ENCODE results near the gene NHEJ1. TPM values are rescaled to one million over a fixed set of nuclear protein-coding genes. Genes with fewer than 3 reads are reported as not detected.

Gene NHEJ1
- polyA plus RNA-seq, 1 experiment = 24.1 TPM

- POLR2A ChIA-PET = no interaction called here
- Histone ChIP-seq H3K4me3 (ENCODE audit: low read depth, low read length) (no peak overlapping the region), H3K36me3 (ENCODE audit: control insufficient read depth, insufficient read depth, low read length) (peaks cover 37% of the 10 kb centered on the region), H3K27me3 (ENCODE audit: control insufficient read depth, insufficient read depth, low read length) (no peaks in the 10 kb centered on the region)
- CTCF ChIA-PET = interaction anchor here (1.6 to 2.7 kb wide), 3 partner anchors 10 to 35 kb away, joined by 4 to 13 read pairs (median 4); partner anchors contain the start of gene SLC23A3
- no peak for TF ChIP-seq CTCF (IDR thresholded peaks at IDR 0.05; ENCODE audit: insufficient read depth, low read depth, low read length)
- DNase-seq (ENCODE audit: low read depth) = no peak
Measured at GRCh38 chr2:219183151-219183772, 22.6 kb upstream of the NHEJ1 start.

DNA sequence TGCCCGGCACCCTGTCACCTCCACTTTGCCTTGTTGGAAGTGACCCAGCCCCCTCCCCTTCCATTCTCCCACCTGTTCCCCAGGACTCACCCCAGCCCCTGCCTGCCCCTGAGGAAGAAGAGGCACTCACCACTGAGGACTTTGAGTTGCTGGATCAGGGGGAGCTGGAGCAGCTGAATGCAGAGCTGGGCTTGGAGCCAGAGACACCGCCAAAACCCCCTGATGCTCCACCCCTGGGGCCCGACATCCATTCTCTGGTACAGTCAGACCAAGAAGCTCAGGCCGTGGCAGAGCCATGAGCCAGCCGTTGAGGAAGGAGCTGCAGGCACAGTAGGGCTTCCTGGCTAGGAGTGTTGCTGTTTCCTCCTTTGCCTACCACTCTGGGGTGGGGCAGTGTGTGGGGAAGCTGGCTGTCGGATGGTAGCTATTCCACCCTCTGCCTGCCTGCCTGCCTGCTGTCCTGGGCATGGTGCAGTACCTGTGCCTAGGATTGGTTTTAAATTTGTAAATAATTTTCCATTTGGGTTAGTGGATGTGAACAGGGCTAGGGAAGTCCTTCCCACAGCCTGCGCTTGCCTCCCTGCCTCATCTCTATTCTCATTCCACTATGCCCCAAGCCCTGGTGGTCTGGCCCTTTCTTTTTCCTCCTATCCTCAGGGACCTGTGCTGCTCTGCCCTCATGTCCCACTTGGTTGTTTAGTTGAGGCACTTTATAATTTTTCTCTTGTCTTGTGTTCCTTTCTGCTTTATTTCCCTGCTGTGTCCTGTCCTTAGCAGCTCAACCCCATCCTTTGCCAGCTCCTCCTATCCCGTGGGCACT lies 21.9 kb upstream of the NHEJ1 start:
- Histone ChIP-seq H3K27me3 (ENCODE audit: control insufficient read depth, insufficient read depth, low read length) (no peaks in the 10 kb centered on the region), H3K36me3 (ENCODE audit: control insufficient read depth, insufficient read depth, low read length) (peaks cover 37% of the 10 kb centered on the region), H3K4me3 (ENCODE audit: low read depth, low read length) (no peak overlapping the region)
- no peak for DNase-seq (ENCODE audit: low read depth)
- POLR2A ChIA-PET = no interaction called here
- CTCF ChIA-PET = interaction anchor here (1.6 to 2.7 kb wide), 4 partner anchors 10 to 95 kb away, joined by 4 to 13 read pairs (median 6); partner anchors contain the start of gene SLC23A3
- TF ChIP-seq CTCF (IDR thresholded peaks at IDR 0.05; ENCODE audit: insufficient read depth, low read depth, low read length) = no peak

GRCh38 chr2:219181531-219181930 lies 20.9 kb upstream of the NHEJ1 start:
- no peak for DNase-seq (ENCODE audit: low read depth)
- POLR2A ChIA-PET = no interaction called here
- TF ChIP-seq CTCF (IDR thresholded peaks at IDR 0.05; ENCODE audit: insufficient read depth, low read depth, low read length) = no peak
- no peaks in the 10 kb centered on the region for H3K27me3 ChIP-seq (ENCODE audit: control insufficient read depth, insufficient read depth, low read length)
- peaks cover 37% of the 10 kb centered on the region for H3K36me3 ChIP-seq (ENCODE audit: control insufficient read depth, insufficient read depth, low read length)
- CTCF ChIA-PET = interaction anchor here (1.0 to 2.7 kb wide), 6 partner anchors 11 to 348 kb away, joined by 3 to 13 read pairs (median 4); partner anchors contain the start of gene SLC23A3
- H3K4me3 ChIP-seq (ENCODE audit: low read depth, low read length) = no peak overlapping the region

DNA sequence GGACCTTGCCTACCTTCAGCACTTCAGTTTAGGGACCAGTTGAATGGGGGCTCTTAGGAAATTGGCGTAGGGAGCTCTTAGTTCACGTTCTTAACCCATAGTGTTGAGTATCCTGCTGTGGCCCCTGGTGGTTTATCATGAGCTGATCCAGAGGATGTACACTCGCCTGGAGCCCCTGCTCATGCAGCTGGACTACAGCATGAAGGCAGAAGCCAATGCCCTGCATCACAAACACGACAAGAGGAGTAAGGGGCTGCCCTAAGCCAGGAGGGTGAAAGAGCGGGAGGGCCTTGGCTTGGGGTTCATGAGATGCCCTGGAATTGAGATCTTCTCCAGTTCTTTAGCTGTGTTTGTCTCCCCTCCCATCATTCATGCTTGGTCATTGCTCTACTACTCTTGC lies 20.3 kb upstream of the NHEJ1 start:
- no peaks in the 10 kb centered on the region for H3K27me3 ChIP-seq (ENCODE audit: control insufficient read depth, insufficient read depth, low read length)
- peaks cover 37% of the 10 kb centered on the region for H3K36me3 ChIP-seq (ENCODE audit: control insufficient read depth, insufficient read depth, low read length)
- TF ChIP-seq CTCF (IDR thresholded peaks at IDR 0.05; ENCODE audit: insufficient read depth, low read depth, low read length) = no peak
- POLR2A ChIA-PET = no interaction called here
- DNase-seq (ENCODE audit: low read depth) = no peak
- CTCF ChIA-PET = interaction anchor here (0.8 to 2.7 kb wide), 6 partner anchors 10 to 349 kb away, joined by 3 to 13 read pairs (median 4); partner anchors contain the start of genes SLC23A3 and ZFAND2B
- no peak overlapping the region for H3K4me3 ChIP-seq (ENCODE audit: low read depth, low read length)
